Fibroblast of lung (primary cell): ENCODE data around the gene ADAMTS17.

Experiments
- CTCF ChIP-seq, 2 donors: IDR thresholded peaks in 1 of 2; conservative IDR thresholded peaks in 1 of 2; 1 replicate in 1 of 2; 2 replicates in 1 of 2; pipeline ENCODE4 v1.5.1; 2011 to 2012; ENCODE audit warnings: low read length in 2 of 2, control low read depth in 1 of 2, inconsistent platforms in 1 of 2, low read depth in 1 of 2, mild to moderate bottlenecking in 1 of 2
- EZH2 ChIP-seq: IDR thresholded peaks from 2 replicates; pipeline ENCODE4 v1.5.1; 2012; ENCODE audit warnings: low read length, control low read depth, mild to moderate bottlenecking; ENCODE audit errors: missing control alignments

GRCh38 chr15:100328796-100329195 is 13.0 kb downstream of the ADAMTS17 start:
- TF ChIP-seq CTCF (conservative IDR thresholded peaks at IDR 0.05 in 1 of 2, IDR thresholded peaks at IDR 0.05 in 1 of 2; ENCODE audit: low read depth in 1 of 2, low read length in 2 of 2) (no peak), EZH2 (no peak)
